ENCODE results near the gene PER3. TPM values are rescaled to one million over a fixed set of nuclear protein-coding genes. Genes with fewer than 3 reads are reported as not detected.

Gene PER3
- total and polyA plus RNA-seq, 3 donors from 2014 or later: 15.4 to 40.8 (median 32.7) TPM

DNA sequence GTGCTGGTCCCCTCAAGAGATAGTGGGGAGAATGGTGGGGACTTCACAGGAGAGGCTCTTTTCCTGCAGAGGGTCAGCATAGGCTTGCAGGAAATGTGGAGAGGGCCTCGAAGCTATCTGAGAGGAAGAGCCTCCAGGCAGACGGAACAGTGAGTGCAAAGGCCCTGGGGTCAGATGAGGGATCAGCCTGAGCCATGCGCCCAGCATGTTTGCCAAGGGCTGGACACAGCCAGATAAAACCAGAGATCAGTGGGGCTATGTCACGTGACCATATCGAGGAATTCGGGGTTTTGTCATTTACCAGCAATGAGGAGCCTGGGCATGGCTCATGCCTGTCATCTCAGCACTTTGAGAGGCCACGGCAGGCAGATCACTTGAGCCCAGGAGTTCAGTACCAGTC, 75.3 kb downstream of the PER3 start:
- TF ChIP-seq, protein P1, sequence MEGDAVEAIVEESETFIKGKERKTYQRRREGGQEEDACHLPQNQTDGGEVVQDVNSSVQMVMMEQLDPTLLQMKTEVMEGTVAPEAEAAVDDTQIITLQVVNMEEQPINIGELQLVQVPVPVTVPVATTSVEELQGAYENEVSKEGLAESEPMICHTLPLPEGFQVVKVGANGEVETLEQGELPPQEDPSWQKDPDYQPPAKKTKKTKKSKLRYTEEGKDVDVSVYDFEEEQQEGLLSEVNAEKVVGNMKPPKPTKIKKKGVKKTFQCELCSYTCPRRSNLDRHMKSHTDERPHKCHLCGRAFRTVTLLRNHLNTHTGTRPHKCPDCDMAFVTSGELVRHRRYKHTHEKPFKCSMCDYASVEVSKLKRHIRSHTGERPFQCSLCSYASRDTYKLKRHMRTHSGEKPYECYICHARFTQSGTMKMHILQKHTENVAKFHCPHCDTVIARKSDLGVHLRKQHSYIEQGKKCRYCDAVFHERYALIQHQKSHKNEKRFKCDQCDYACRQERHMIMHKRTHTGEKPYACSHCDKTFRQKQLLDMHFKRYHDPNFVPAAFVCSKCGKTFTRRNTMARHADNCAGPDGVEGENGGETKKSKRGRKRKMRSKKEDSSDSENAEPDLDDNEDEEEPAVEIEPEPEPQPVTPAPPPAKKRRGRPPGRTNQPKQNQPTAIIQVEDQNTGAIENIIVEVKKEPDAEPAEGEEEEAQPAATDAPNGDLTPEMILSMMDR (IDR thresholded peaks at IDR 0.05): no peak
- TF ChIP-seq POLR2A (IDR thresholded peaks at IDR 0.05): no peak
- no peaks in the 10 kb centered on the region for H3K9me3 ChIP-seq
- no peaks in the 10 kb centered on the region for H3K36me3 ChIP-seq (ENCODE audit: low read depth, missing control alignments)
- no peaks in the 10 kb centered on the region for H3K4me1 ChIP-seq
- no peaks in the 10 kb centered on the region for H3K27me3 ChIP-seq
- no peak for DNase-seq
- intact Hi-C loops (cut with DNase I; ENCODE audit: low total_unique reads): no loop called here
- no peak overlapping the region for H3K27ac ChIP-seq
- H3K4me3 ChIP-seq: no peak overlapping the region
- 89 to 95% methylated on average over 4 to 7 of the region's 7 CpGs for WGBS, 2 donors

DNA sequence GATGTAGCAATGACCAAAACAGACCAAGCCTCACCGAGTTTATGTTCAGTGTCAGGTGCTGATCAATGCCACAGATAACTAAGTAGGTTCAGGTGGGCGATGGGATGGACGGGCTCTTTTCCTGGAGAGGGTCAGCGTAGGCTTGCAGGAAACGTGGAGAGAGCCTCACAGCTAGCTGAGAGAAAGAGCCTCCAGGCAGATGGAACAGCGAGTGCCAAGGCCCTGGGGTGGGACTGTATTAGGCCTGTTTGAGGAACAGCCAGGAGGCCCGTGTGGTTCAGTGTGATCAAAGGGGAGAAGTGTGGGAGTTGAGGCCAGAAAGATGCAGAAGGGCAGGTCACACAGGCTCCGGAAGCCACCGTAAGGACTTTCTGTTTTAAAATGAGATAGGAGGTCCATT, 76.0 kb downstream of the PER3 start:
- WGBS, 2 donors: 85 to 88% methylated on average over 9 of the region's 9 CpGs

DNA sequence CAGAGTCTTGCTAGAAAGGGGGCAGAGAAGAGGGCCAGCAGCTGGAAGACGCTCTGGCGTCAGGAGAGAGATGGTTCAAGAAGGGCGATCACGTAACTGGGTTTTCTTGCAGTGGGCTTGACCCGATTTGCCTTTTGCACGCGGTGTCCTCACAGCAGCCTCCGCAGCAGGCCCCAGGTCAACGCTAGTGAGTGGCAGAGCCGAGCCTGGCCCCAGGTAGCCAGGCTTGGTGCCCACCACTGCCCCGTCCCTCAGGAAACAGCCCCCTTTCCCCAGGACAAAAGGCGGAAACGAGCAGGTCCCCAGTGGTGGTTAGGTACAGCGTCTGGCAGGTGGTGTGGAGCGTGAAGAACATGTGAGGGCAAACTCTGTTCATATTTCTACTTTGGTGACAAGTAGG, 77.4 kb downstream of the PER3 start:
- TF ChIP-seq, protein P1 (IDR thresholded peaks at IDR 0.05): no peak
- no peak for TF ChIP-seq POLR2A (IDR thresholded peaks at IDR 0.05)
- Histone ChIP-seq H3K27me3 (no peaks in the 10 kb centered on the region), H3K36me3 (ENCODE audit: low read depth, missing control alignments) (no peaks in the 10 kb centered on the region), H3K4me3 (no peak overlapping the region), H3K4me1 (no peaks in the 10 kb centered on the region), H3K27ac (no peak overlapping the region), H3K9me3 (no peaks in the 10 kb centered on the region)
- DNase-seq: no peak
- 94 to 96% methylated on average over 15 of the region's 15 CpGs for WGBS, 2 donors
- intact Hi-C loops (cut with DNase I; ENCODE audit: low total_unique reads): no loop called here

More for the DNA sequence above, 76.0 kb downstream of the PER3 start:
- H3K4me1 ChIP-seq: no peaks in the 10 kb centered on the region
- H3K4me3 ChIP-seq: no peak overlapping the region
- no peak overlapping the region for H3K27ac ChIP-seq
- no peak for TF ChIP-seq POLR2A (IDR thresholded peaks at IDR 0.05)
- H3K36me3 ChIP-seq (ENCODE audit: low read depth, missing control alignments): no peaks in the 10 kb centered on the region
- no peak for DNase-seq
- H3K27me3 ChIP-seq: no peaks in the 10 kb centered on the region
- intact Hi-C loops (cut with DNase I; ENCODE audit: low total_unique reads): no loop called here
- H3K9me3 ChIP-seq: no peaks in the 10 kb centered on the region

- WGBS, 2 donors: 89 to 90% methylated on average over 17 of the region's 17 CpGs
- H3K36me3 ChIP-seq (ENCODE audit: low read depth, missing control alignments): no peaks in the 10 kb centered on the region
- DNase-seq: no peak
- no peaks in the 10 kb centered on the region for H3K9me3 ChIP-seq
- H3K4me3 ChIP-seq: no peak overlapping the region
- H3K27me3 ChIP-seq: no peaks in the 10 kb centered on the region
- intact Hi-C loops (cut with DNase I; ENCODE audit: low total_unique reads): no loop called here
- no peaks in the 10 kb centered on the region for H3K4me1 ChIP-seq
- TF ChIP-seq, protein P1 (IDR thresholded peaks at IDR 0.05): no peak
- no peak for TF ChIP-seq POLR2A (IDR thresholded peaks at IDR 0.05)
- H3K27ac ChIP-seq: no peak overlapping the region
Measured at GRCh38 chr1:7862211-7863060, 78.3 kb downstream of the PER3 start.

DNA sequence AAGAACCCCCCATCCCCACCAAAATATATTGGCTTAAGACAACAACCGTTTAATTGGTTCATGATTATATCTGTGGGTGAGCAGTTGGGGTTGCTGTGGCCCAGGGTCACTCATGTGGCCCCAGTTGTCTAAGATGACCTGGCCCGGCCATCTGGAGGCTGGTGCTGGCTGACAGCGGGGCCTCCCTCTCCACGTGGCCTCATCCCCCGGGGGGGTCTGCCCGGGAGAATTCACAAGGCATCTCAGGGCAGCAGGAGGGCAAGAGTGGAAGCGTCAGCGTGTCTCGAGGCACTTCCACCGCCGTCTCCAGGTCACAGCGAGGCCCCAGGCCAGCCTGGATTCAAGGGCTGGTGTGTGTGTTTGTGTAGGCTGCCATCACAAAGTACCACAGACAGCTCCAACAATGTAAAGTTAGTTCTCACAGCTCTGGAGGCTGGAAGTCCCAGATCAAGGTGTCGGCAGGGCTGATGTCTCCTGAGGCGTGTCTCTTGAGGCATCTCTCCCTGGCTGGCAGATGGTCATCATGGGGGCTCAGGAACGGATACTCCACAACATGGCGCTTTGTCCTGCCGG, 79.8 kb downstream of the PER3 start:
- WGBS, 2 donors: 65 to 82% methylated on average over 6 to 17 of the region's 17 CpGs
- no peak for DNase-seq
- no peaks in the 10 kb centered on the region for H3K4me1 ChIP-seq
- H3K27ac ChIP-seq: no peak overlapping the region
- TF ChIP-seq, protein P1 (IDR thresholded peaks at IDR 0.05): no peak
- no peak overlapping the region for H3K4me3 ChIP-seq
- no peaks in the 10 kb centered on the region for H3K36me3 ChIP-seq (ENCODE audit: low read depth, missing control alignments)
- intact Hi-C loops (cut with DNase I; ENCODE audit: low total_unique reads): no loop called here
- no peaks in the 10 kb centered on the region for H3K9me3 ChIP-seq
- no peaks in the 10 kb centered on the region for H3K27me3 ChIP-seq
